HepG2 (cell line): ENCODE data around the gene RREB1. TPM values are rescaled to one million over a fixed set of nuclear protein-coding genes. Genes with fewer than 3 reads are reported as not detected.

Experiments used
- CEBPB ChIP-seq: IDR thresholded peaks from 2 replicates; pipeline ENCODE4 v1.6.1; 2011; ENCODE audit warnings: low read depth, low read length, improper control_type of control experiment, borderline replicate concordance
- CENPX ChIP-seq: sonication (generic); formaldehyde crosslinking; IDR thresholded peaks from 2 replicates; pipeline ENCODE4 v1.9.0; 2021; ENCODE audit warnings: mild to moderate bottlenecking, missing genetic modification reagents, moderate library complexity
- DR1 ChIP-seq: sonication (generic); formaldehyde crosslinking; IDR thresholded peaks from 2 replicates; pipeline ENCODE4 v1.8.0; 2021; ENCODE audit warnings: mild to moderate bottlenecking, missing genetic modification reagents, inconsistent platforms
- FOSL1 ChIP-seq: sonication (generic); formaldehyde crosslinking; IDR thresholded peaks from 2 replicates; pipeline ENCODE4 v1.9.0; 2021; ENCODE audit warnings: missing genetic modification reagents, borderline replicate concordance
- FOSL2 ChIP-seq: sonication (generic); formaldehyde crosslinking; IDR thresholded peaks from 2 replicates; pipeline ENCODE4 v1.4.0; 2020; ENCODE audit warnings: missing genetic modification reagents
- HDAC1 ChIP-seq: sonication (generic); formaldehyde crosslinking; IDR thresholded peaks from 2 replicates; pipeline ENCODE4 v1.5.1; 2020; ENCODE audit warnings: mild to moderate bottlenecking, missing genetic modification reagents
- KLF16 ChIP-seq, 2 experiments: sonication (generic) in 1 of 2; formaldehyde crosslinking in 1 of 2; IDR thresholded peaks; 2 replicates each; pipeline versions ENCODE4 v1.6.1 to v1.8.0; 2016 to 2023; ENCODE audit warnings: missing genetic modification reagents in 2 of 2, missing compliant biosample characterization in 1 of 2
- NFE2L1 ChIP-seq: sonication (generic); formaldehyde crosslinking; IDR thresholded peaks from 2 replicates; pipeline ENCODE4 v1.4.0; 2020; ENCODE audit warnings: missing genetic modification reagents, mild to moderate bottlenecking, borderline replicate concordance
- NFRKB ChIP-seq: fragments of 450-650 bp; IDR thresholded peaks from 2 replicates; pipeline ENCODE4 v1.6.1; 2017
- ONECUT2 ChIP-seq: sonication (generic); formaldehyde crosslinking; IDR thresholded peaks from 2 replicates; pipeline ENCODE4 v1.4.0; 2020; ENCODE audit warnings: missing genetic modification reagents
- POLR2G ChIP-seq: fragments of 200-400 bp; formaldehyde crosslinking; IDR thresholded peaks from 2 replicates; pipeline ENCODE4 v1.6.1; 2018; ENCODE audit warnings: mild to moderate bottlenecking, low read depth, low read length, moderate library complexity
- SALL1 ChIP-seq: sonication (generic); formaldehyde crosslinking; IDR thresholded peaks from 2 replicates; pipeline ENCODE4 v1.8.0; 2022; ENCODE audit warnings: mild to moderate bottlenecking, missing genetic modification reagents
- SRF ChIP-seq: IDR thresholded peaks from 2 replicates; pipeline ENCODE4 v1.6.1; 2011; ENCODE audit warnings: mild to moderate bottlenecking, low read depth, low read length, moderate library complexity
- TBX3 ChIP-seq: fragments of 450-650 bp; IDR thresholded peaks from 2 replicates; pipeline ENCODE4 v1.6.1; 2017; ENCODE audit warnings: antibody characterized with exemption, mild to moderate bottlenecking, inconsistent platforms, borderline replicate concordance
- TEAD3 ChIP-seq: optimal IDR thresholded peaks from 2 replicates; pipeline ENCODE3; 2016; ENCODE audit warnings: borderline replicate concordance
- THRA ChIP-seq: sonication (generic); formaldehyde crosslinking; IDR thresholded peaks from 2 replicates; pipeline ENCODE4 v1.4.0; 2020; ENCODE audit warnings: missing genetic modification reagents, borderline replicate concordance
- ZBTB44 ChIP-seq: sonication (generic); formaldehyde crosslinking; IDR thresholded peaks from 2 replicates; pipeline ENCODE4 v1.4.0; 2020; ENCODE audit warnings: missing genetic modification reagents
- ZKSCAN1 ChIP-seq: fragments of 150-350 bp; IDR thresholded peaks from 2 replicates; pipeline ENCODE4 v1.6.1; 2014; ENCODE audit warnings: low read length
- ZMYM3 ChIP-seq: sonication (generic); formaldehyde crosslinking; IDR thresholded peaks from 2 replicates; pipeline ENCODE4 v1.5.1; 2020; ENCODE audit warnings: mild to moderate bottlenecking, missing genetic modification reagents
- ZNF142 ChIP-seq: sonication (generic); formaldehyde crosslinking; IDR thresholded peaks from 2 replicates; pipeline ENCODE4 v1.4.0; 2020; ENCODE audit warnings: missing genetic modification reagents
- ZNF777 ChIP-seq: sonication (generic); formaldehyde crosslinking; IDR thresholded peaks from 2 replicates; pipeline ENCODE4 v1.4.0; 2020; ENCODE audit warnings: missing genetic modification reagents
- ZNF883 ChIP-seq: sonication (generic); formaldehyde crosslinking; IDR thresholded peaks from 2 replicates; pipeline ENCODE4 v1.5.1; 2020; ENCODE audit warnings: mild to moderate bottlenecking, missing genetic modification reagents; ENCODE audit errors: not compliant biosample characterization
- polyA plus RNA-seq, 8 experiments: library from polyadenylated mRNA; depleted of rRNA in 3 of 8; stranded (reverse) in 7 of 8; unstranded in 1 of 8; fragments of >200 nt; fragmentation: Illumina TruSeq in 4 of 8; extraction: Trizol in 4 of 8; gene quantifications; 2 replicates each; pipeline versions ENCODE4 v1.2.1 to v1.2.3, GENCODE V29; 2011 to 2016; ENCODE audit warnings: low read depth in 4 of 8, missing spikeins in 1 of 8, mixed read lengths in 1 of 8; ENCODE audit not compliant: insufficient read depth in 1 of 8
- total RNA-seq, 5 experiments: library from RNA; depleted of rRNA; stranded (reverse); fragments of >200 nt; fragmentation: Illumina TruSeq; extraction: Trizol; gene quantifications; 2 replicates each; pipeline ENCODE4 v1.2.3, GENCODE V29; 2016; ENCODE audit warnings: low read depth in 1 of 5

Gene RREB1
- total and polyA plus RNA-seq, 2 of the 13 experiments (the other 11 are each of a cell fraction or from before 2014, with no cell fraction given) = 6.1 to 23.2 TPM

GRCh38 chr6:7238900-7239589 is 131.3 kb downstream of the RREB1 start (continued):
- TF ChIP-seq ZNF142 (CRISPR knock-in tag) (0 out of 2 replicates have a peak, but pooled peaks have one; percentile 8), ONECUT2 (CRISPR knock-in tag) (no peak), TBX3 (peak; percentile 83), THRA (CRISPR knock-in tag) (peak; percentile 61; the same call in 1 of the 2 replicates), ZKSCAN1 (peak; percentile 60; the same call in 1 of the 2 replicates), SRF (0 out of 2 replicates have a peak, but pooled peaks have one; percentile 25), ZBTB44 (CRISPR knock-in tag) (no peak), HDAC1 (CRISPR knock-in tag) (peak; percentile 91; the same call in 1 of the 2 replicates), FOSL1 (CRISPR knock-in tag) (no peak), TEAD3 (peak; percentile 67), SALL1 (CRISPR knock-in tag) (peak; percentile 91), KLF16 (CRISPR knock-in tag; IDR thresholded peaks at IDR 0.05) (peak; percentile 27 to 70; a peak in 1 of 4 replicates), FOSL2 (CRISPR knock-in tag) (peak; percentile 59), DR1 (CRISPR knock-in tag) (0 out of 2 replicates have a peak, but pooled peaks have one; percentile 4), POLR2G (peak; percentile 31; the same call in 1 of the 2 replicates), CENPX (CRISPR knock-in tag) (no peak), CEBPB (peak; percentile 45; the same call in 1 of the 2 replicates), NFRKB (no peak), ZNF883 (peak; percentile 24), NFE2L1 (no peak), ZMYM3 (0 out of 2 replicates have a peak, but pooled peaks have one; percentile 16), ZNF777 (CRISPR knock-in tag) (peak; percentile 13; the same call in 1 of the 2 replicates)
